ENCODE results near the gene ARL15.
"Not testable (repeated sequence)": the region's sequence is repeated elsewhere in the genome, so short reads cannot be mapped to it uniquely, and the experiment has no call there.

ARL15 gene

GRCh38 chr5:54084696-54085095 lies 225.7 kb downstream of the ARL15 start:
- DNase-seq = no peak

GRCh38 chr5:54083851-54084250 lies 226.5 kb downstream of the ARL15 start:
- DNase-seq = no peak

- DNase-seq = no peak
Observed at GRCh38 chr5:54083245-54083644, 227.1 kb downstream of the ARL15 start.

- DNase-seq = no peak
Observed at GRCh38 chr5:54081415-54081814, 229.0 kb downstream of the ARL15 start.

- DNase-seq = no peak
Observed at GRCh38 chr5:54080831-54081230, 229.5 kb downstream of the ARL15 start.

- DNase-seq = no peak
Observed at GRCh38 chr5:54073735-54074134, 236.6 kb downstream of the ARL15 start.

- DNase-seq = no peak
Observed at GRCh38 chr5:54073131-54073530, 237.2 kb downstream of the ARL15 start.

- DNase-seq = no peak
Observed at GRCh38 chr5:54066433-54066832, 243.9 kb downstream of the ARL15 start.

- DNase-seq = no peak
Observed at GRCh38 chr5:54063817-54064216, 246.6 kb downstream of the ARL15 start.

- DNase-seq = no peak
Observed at GRCh38 chr5:54062958-54063357, 247.4 kb downstream of the ARL15 start.

GRCh38 chr5:54060919-54061318 lies 249.5 kb downstream of the ARL15 start:
- DNase-seq = not testable (repeated sequence)

GRCh38 chr5:54049963-54050362 lies 260.4 kb downstream of the ARL15 start:
- DNase-seq = no peak

- no peak for DNase-seq
Observed at GRCh38 chr5:54049144-54049543, 261.2 kb downstream of the ARL15 start.

GRCh38 chr5:54045077-54045792 lies 265.1 kb downstream of the ARL15 start:
- no peak for DNase-seq

GRCh38 chr5:54044276-54044675 lies 266.1 kb downstream of the ARL15 start:
- not testable (repeated sequence) for DNase-seq

- DNase-seq = no peak
Observed at GRCh38 chr5:54040804-54041203, 269.6 kb downstream of the ARL15 start.

- DNase-seq = no peak
Observed at GRCh38 chr5:54040018-54040417, 270.4 kb downstream of the ARL15 start.

- DNase-seq = no peak
Observed at GRCh38 chr5:54037205-54037604, 273.2 kb downstream of the ARL15 start.

GRCh38 chr5:54030981-54031380 lies 279.4 kb downstream of the ARL15 start:
- DNase-seq = no peak

- DNase-seq = no peak
Observed at GRCh38 chr5:54024466-54024865, 285.9 kb downstream of the ARL15 start.

GRCh38 chr5:54022223-54022622 lies 288.1 kb downstream of the ARL15 start:
- no peak for DNase-seq

- no peak for DNase-seq
Observed at GRCh38 chr5:54021431-54022164, 288.8 kb downstream of the ARL15 start.

GRCh38 chr5:54018438-54018837 lies 291.9 kb downstream of the ARL15 start:
- no peak for DNase-seq

GRCh38 chr5:54017580-54017979 lies 292.8 kb downstream of the ARL15 start:
- no peak for DNase-seq

Data from SHP77 (cell line).